ENCODE results near the gene PCCA.

DNA sequence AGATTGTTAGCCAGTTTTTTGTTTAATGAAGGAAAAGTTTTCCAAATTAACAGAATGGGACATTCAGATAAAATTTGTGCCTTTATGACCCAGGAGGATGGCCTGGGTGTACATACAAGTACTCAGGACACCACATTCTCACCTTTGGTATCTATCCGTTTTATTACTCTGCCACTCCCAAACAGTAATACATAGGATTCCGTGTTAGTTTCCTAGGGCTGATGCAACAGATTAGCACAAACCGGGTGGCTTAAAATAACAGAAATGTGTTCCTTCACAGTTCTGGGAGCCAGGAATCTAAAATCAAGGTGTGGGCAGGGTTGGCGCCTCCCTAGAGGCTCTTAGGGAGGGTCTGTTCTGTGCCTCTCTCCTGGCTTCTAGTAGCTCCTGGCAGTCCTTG, 369.8 kb downstream of the PCCA start:
- TF ChIP-seq GATA2 (IDR thresholded peaks at IDR 0.05; ENCODE audit: low read depth, low read length): no peak
- TF ChIP-seq GATA3 (IDR thresholded peaks at IDR 0.05; ENCODE audit: low read depth, low read length): no peak

Data from SH-SY5Y (cell line).